HEK293T (cell line): ENCODE measurements around the gene CSNK1D.

Experiments used
- ARNT ChIP-seq: fragments of 450-650 bp; IDR thresholded peaks from 2 replicates; pipeline ENCODE4 v1.6.1; 2017; ENCODE audit warnings: mild to moderate bottlenecking
- BHLHE40 ChIP-seq: fragments of 450-650 bp; IDR thresholded peaks from 2 replicates; pipeline ENCODE4 v1.6.1; 2016; ENCODE audit warnings: mild to moderate bottlenecking, moderate library complexity, borderline replicate concordance
- ELF4 ChIP-seq: fragments of 450-650 bp; IDR thresholded peaks from 2 replicates; pipeline ENCODE4 v1.6.1; 2017; ENCODE audit warnings: antibody characterized with exemption
- FOXA1 ChIP-seq: fragments of 450-650 bp; IDR thresholded peaks from 2 replicates; pipeline ENCODE4 v1.6.1; 2016; ENCODE audit warnings: mild to moderate bottlenecking
- FOXK2 ChIP-seq: fragments of 450-650 bp; IDR thresholded peaks from 2 replicates; pipeline ENCODE4 v1.6.1; 2016; ENCODE audit warnings: mild to moderate bottlenecking
- FOXM1 ChIP-seq: fragments of 450-650 bp; IDR thresholded peaks from 2 replicates; pipeline ENCODE4 v1.6.1; 2017; ENCODE audit warnings: mild to moderate bottlenecking, borderline replicate concordance
- HDGF ChIP-seq: fragments of 450-650 bp; IDR thresholded peaks from 2 replicates; pipeline ENCODE4 v1.6.1; 2017; ENCODE audit warnings: antibody characterized with exemption, borderline replicate concordance
- LEF1 ChIP-seq: fragments of 450-650 bp; IDR thresholded peaks from 2 replicates; pipeline ENCODE4 v1.6.1; 2017; ENCODE audit warnings: mild to moderate bottlenecking, borderline replicate concordance
- NFRKB ChIP-seq: fragments of 450-650 bp; IDR thresholded peaks from 2 replicates; pipeline ENCODE4 v1.6.1; 2016; ENCODE audit warnings: mild to moderate bottlenecking, moderate library complexity
- SP1 ChIP-seq: fragments of 450-650 bp; IDR thresholded peaks from 2 replicates; pipeline ENCODE4 v1.6.1; 2017
- SUZ12 ChIP-seq: fragments of 450-650 bp; IDR thresholded peaks from 2 replicates; pipeline ENCODE4 v1.6.1; 2016; ENCODE audit warnings: mild to moderate bottlenecking
- TARDBP ChIP-seq: fragments of 450-650 bp; IDR thresholded peaks from 2 replicates; pipeline ENCODE4 v1.6.1; 2016
- ZNF384 ChIP-seq: fragments of 450-650 bp; IDR thresholded peaks from 2 replicates; pipeline ENCODE4 v1.6.1; 2016
- TF ChIP-seq, protein P1 (sequence below): fragments of 450-650 bp; IDR thresholded peaks from 2 replicates; pipeline ENCODE4 v1.6.1; 2016

DNA sequence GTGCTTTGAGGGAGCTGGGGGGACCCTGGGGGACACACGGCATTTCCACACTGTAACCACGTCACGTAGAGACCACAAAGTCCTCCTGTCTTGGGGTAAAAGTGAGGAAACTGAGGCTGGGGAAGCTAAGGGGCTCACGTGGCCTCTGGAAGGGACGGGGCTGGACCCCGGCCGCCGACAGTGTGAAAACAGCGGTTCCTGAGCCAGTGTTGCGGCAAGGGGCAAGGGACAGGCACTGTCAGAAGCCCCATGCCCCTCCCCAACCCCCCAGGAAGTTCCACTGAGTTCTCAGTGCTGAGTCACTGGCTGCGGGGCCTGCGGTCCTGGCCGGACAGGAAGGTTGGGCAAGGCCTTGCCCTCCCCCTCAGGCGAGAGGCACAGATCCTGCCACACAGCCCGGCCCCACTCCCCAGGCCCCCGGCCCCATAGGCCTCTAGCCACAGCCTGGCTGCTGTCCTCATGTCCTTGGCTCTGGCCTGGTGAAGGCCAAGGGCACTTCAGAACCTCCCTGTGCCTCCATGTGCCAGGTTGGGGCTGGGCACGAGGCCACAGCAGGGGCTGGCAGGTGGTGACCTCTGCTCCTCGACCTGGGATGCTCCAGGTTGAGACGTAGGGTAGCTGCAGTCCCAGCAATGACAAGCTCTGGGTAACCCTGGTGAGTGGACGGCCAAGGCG, 55.8 kb downstream of the CSNK1D start:
- TF ChIP-seq SUZ12 (no peak), BHLHE40 (no peak), HDGF (no peak), SP1 (no peak), TARDBP (no peak), FOXM1 (no peak), ZNF384 (no peak), ARNT (no peak), ELF4 (no peak), FOXA1 (no peak), NFRKB (no peak), FOXK2 (no peak), LEF1 (no peak)
- TF ChIP-seq, protein P1, sequence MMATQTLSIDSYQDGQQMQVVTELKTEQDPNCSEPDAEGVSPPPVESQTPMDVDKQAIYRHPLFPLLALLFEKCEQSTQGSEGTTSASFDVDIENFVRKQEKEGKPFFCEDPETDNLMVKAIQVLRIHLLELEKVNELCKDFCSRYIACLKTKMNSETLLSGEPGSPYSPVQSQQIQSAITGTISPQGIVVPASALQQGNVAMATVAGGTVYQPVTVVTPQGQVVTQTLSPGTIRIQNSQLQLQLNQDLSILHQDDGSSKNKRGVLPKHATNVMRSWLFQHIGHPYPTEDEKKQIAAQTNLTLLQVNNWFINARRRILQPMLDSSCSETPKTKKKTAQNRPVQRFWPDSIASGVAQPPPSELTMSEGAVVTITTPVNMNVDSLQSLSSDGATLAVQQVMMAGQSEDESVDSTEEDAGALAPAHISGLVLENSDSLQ = no peak
